ENCODE data around the gene RASA3. TPM values are rescaled to one million over a fixed set of nuclear protein-coding genes. Genes with fewer than 3 reads are reported as not detected.
A peak's percentile ranks its signal among the peaks of the same experiment; 100 is the strongest.

Gene RASA3
- total RNA-seq, 4 donors from 2014 or later, result 4.4 to 15.6 (median 8.5) TPM

DNA sequence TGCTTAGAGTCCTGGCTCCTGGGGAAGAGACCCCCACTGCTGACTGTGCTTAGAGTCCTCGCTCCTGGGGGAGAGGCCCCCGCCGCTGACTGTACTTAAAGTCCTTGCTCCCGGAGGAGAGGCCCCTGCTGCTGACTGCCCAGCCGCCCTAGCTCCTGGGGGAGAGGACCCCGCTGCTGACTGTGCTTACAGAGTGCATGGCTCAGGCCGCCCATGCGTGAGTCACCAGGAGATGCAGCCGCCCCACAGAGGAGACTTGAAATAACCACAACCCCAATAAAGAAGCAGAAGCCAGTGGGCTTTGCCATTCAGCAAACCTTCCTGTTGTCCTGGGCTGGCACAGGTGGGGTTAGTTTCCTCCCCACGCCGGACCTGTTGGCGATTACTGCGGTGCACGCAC lies 79.4 kb downstream of the RASA3 start:
- Histone ChIP-seq H3K36me3 (no peaks in the 10 kb centered on the region), H3K27me3 (no peaks in the 10 kb centered on the region), H3K9me3 (no peaks in the 10 kb centered on the region), H3K27ac (no peak overlapping the region), H3K4me3 (no peak overlapping the region), H3K4me1 (peaks cover 24 to 42% (median 27%) of the 10 kb centered on the region in 4 donors)
- no peak for DNase-seq
- in situ Hi-C loops (cut with MboI; ENCODE audit: low pct_ligation_motif_present in 1 of 4, low pct_unique_long_range_greater_than_20kb in 1 of 4, low sequenced_read_pairs in 3 of 4) (no loop called here), intact Hi-C loops (cut with DNase I; ENCODE audit: low total_unique reads) (no loop called here)
- no peak for TF ChIP-seq POLR2AphosphoS5 (IDR thresholded peaks at IDR 0.05)
- TF ChIP-seq POLR2A (IDR thresholded peaks at IDR 0.05), result no peak
- no peak for TF ChIP-seq EP300 (IDR thresholded peaks at IDR 0.05; ENCODE audit: low read depth)
- TF ChIP-seq, protein P1, sequence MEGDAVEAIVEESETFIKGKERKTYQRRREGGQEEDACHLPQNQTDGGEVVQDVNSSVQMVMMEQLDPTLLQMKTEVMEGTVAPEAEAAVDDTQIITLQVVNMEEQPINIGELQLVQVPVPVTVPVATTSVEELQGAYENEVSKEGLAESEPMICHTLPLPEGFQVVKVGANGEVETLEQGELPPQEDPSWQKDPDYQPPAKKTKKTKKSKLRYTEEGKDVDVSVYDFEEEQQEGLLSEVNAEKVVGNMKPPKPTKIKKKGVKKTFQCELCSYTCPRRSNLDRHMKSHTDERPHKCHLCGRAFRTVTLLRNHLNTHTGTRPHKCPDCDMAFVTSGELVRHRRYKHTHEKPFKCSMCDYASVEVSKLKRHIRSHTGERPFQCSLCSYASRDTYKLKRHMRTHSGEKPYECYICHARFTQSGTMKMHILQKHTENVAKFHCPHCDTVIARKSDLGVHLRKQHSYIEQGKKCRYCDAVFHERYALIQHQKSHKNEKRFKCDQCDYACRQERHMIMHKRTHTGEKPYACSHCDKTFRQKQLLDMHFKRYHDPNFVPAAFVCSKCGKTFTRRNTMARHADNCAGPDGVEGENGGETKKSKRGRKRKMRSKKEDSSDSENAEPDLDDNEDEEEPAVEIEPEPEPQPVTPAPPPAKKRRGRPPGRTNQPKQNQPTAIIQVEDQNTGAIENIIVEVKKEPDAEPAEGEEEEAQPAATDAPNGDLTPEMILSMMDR (IDR thresholded peaks at IDR 0.05), result no peak
- 88% methylated on average over 11 of the region's 14 CpGs; no CpG with 5 or more reads in 1 of the 2 donors for WGBS, 2 donors (ENCODE audit: low coverage in 1 of 2)

DNA sequence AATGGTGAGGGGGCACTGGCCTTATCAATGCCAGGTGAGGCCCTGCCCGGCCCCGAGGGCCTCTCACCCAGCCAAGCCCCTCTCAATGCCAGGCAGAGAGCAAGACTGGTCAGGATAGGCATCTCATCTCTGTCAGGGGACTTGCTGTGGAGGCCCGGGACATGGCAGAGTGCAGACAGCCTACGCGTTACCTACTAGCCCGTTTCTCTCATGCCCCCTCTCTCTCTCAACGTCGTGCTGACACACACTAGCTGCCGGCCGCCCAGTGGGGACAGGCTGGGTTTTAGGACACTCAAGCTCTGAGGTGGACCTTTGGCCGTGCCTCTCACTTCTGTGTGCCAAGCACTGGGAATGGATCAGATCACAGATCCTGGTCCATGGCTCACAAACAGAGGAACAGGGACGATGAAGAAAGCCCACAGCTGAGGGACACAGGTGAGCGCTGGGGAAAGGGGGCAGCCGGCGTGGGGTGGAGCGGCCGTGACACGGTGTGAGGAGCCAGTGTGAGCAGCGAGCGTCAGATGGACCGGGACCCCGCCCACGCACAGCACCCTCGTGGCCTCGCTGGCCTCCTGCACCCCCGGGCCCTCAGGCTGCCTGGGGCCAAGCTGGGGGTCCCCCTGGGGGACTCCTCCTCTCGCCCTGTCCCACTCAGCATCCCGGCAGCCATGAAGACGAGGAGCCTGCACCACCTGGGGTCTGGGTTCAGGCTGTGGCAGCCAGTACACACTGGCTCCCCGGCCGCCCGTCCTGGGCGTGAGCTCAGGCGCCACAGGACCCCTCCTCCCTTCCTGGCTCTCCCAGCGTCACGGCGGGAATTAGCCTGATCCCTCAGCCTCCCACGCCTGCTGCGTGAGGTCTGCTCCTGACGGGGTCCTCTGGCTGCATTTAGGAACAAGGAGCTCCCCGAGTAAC lies 81.6 kb downstream of the RASA3 start:
- no peak for DNase-seq
- in situ Hi-C loops (cut with MboI; ENCODE audit: low pct_ligation_motif_present in 1 of 4, low pct_unique_long_range_greater_than_20kb in 1 of 4, low sequenced_read_pairs in 3 of 4), result no loop called here
- H3K4me1 ChIP-seq, result peaks cover 17 to 47% (median 30%) of the 10 kb centered on the region in 4 donors
- intact Hi-C loops (cut with DNase I; ENCODE audit: low total_unique reads), result no loop called here
- H3K27me3 ChIP-seq, result no peaks in the 10 kb centered on the region
- H3K36me3 ChIP-seq, result no peaks in the 10 kb centered on the region
- no peak overlapping the region for H3K4me3 ChIP-seq
- TF ChIP-seq, protein P1 (IDR thresholded peaks at IDR 0.05), result no peak
- no peak for TF ChIP-seq EP300 (IDR thresholded peaks at IDR 0.05; ENCODE audit: low read depth)
- no peak for TF ChIP-seq POLR2A (IDR thresholded peaks at IDR 0.05)
- no peak for TF ChIP-seq POLR2AphosphoS5 (IDR thresholded peaks at IDR 0.05)
- no peaks in the 10 kb centered on the region for H3K9me3 ChIP-seq
- H3K27ac ChIP-seq, result no peak overlapping the region
- WGBS, 2 donors (ENCODE audit: low coverage in 1 of 2), result 94% methylated on average over 28 of the region's 41 CpGs; no CpG with 5 or more reads in 1 of the 2 donors

DNA sequence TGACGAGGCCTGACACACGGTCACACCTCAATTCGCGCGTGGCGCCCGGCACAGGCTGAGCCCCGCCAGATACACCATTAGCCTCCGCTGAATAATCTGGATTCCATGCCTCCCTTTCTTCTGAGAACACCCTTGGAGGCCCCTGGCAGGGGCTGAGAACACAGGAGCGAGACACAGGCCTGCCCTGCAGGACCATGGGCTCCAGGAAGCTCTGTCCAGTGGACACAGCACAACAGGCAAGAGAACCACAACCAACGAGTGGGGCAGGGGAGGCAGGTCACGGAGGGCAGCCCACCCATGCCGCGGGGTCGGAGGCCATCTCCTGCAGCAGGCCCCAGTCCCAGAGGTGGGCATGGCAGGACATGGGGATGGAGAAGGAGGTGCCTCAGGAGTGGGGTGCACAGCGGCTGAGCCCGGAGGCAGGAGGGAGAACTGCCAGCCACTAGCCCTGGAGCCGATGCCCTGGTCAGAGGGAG lies 82.8 kb downstream of the RASA3 start:
- Histone ChIP-seq H3K4me1 (peaks cover 17 to 50% (median 30%) of the 10 kb centered on the region in 4 donors), H3K36me3 (no peaks in the 10 kb centered on the region), H3K4me3 (no peak overlapping the region), H3K27me3 (no peaks in the 10 kb centered on the region), H3K9me3 (no peaks in the 10 kb centered on the region), H3K27ac (peak overlapping the region; percentile 70 to 85 (median 78))
- TF ChIP-seq EP300 (IDR thresholded peaks at IDR 0.05; ENCODE audit: low read depth) (no peak), POLR2A (IDR thresholded peaks at IDR 0.05) (no peak), POLR2AphosphoS5 (IDR thresholded peaks at IDR 0.05) (no peak)
- TF ChIP-seq, protein P1 (IDR thresholded peaks at IDR 0.05), result no peak
- DNase-seq, result no peak
- in situ Hi-C loops (cut with MboI; ENCODE audit: low pct_ligation_motif_present in 1 of 4, low pct_unique_long_range_greater_than_20kb in 1 of 4, low sequenced_read_pairs in 3 of 4) (no loop called here), intact Hi-C loops (cut with DNase I; ENCODE audit: low total_unique reads) (no loop called here)
- WGBS, 2 donors (ENCODE audit: low coverage in 1 of 2), result 84% methylated on average over 18 of the region's 18 CpGs; no CpG with 5 or more reads in 1 of the 2 donors

DNA sequence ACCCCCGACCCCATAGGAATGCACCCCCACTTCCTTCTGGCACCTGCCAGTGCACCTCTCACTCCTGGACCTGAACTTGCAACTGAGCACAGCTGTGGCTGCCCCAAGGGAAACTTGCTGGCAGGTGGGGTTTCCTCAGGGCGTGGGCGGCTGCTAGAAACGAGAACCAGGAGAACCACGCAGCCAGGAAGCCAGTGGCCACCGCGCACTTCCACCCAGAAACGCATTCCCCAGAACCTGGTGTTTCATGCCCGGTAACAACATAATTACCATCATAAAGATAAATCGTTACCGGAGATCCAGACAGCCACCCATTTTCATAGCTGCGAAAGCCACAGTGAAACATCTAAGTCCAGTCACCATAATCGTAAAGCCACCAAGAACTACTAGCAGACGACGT lies 83.4 kb downstream of the RASA3 start:
- H3K27ac ChIP-seq, result peak overlapping the region; percentile 70 to 85 (median 78)
- H3K36me3 ChIP-seq, result no peaks in the 10 kb centered on the region
- H3K9me3 ChIP-seq, result no peaks in the 10 kb centered on the region
- DNase-seq, result peak; percentile 84
- no peak for TF ChIP-seq POLR2A (IDR thresholded peaks at IDR 0.05)
- TF ChIP-seq, protein P1 (IDR thresholded peaks at IDR 0.05), result no peak
- no peak for TF ChIP-seq EP300 (IDR thresholded peaks at IDR 0.05; ENCODE audit: low read depth)
- TF ChIP-seq POLR2AphosphoS5 (IDR thresholded peaks at IDR 0.05), result peak in 2 of 3 donors; percentile 8 to 50
- in situ Hi-C loops (cut with MboI; ENCODE audit: low pct_ligation_motif_present in 1 of 4, low pct_unique_long_range_greater_than_20kb in 1 of 4, low sequenced_read_pairs in 3 of 4), result no loop called here
- intact Hi-C loops (cut with DNase I; ENCODE audit: low total_unique reads), result no loop called here
- 51 to 90% methylated on average over 6 to 15 of the region's 15 CpGs for WGBS, 2 donors (ENCODE audit: low coverage in 1 of 2)
- peaks cover 17 to 50% (median 30%) of the 10 kb centered on the region in 4 donors for H3K4me1 ChIP-seq
- H3K4me3 ChIP-seq, result peak overlapping the region in 3 of 4 donors; percentile 6 to 13 (median 7)
- H3K27me3 ChIP-seq, result no peaks in the 10 kb centered on the region

Data from transverse colon (tissue), 4 donors.